ENCODE measurements around the gene SLC48A1.

GRCh38 chr12:47758584-47758833 lies 14.5 kb upstream of the SLC48A1 start:
- TF ChIP-seq EZH2 (IDR thresholded peaks at IDR 0.05; ENCODE audit: borderline replicate concordance, insufficient read depth, low read length, poor library complexity, severe bottlenecking) (no peak), CTCF (IDR thresholded peaks at IDR 0.05; ENCODE audit: poor library complexity, severe bottlenecking) (no peak), POLR2AphosphoS5 (IDR thresholded peaks at IDR 0.05) (no peak), RAD21 (conservative IDR thresholded peaks at IDR 0.05) (no peak), REST (IDR thresholded peaks at IDR 0.05; ENCODE audit: borderline replicate concordance) (no peak), MXI1 (conservative IDR thresholded peaks at IDR 0.05; ENCODE audit: poor library complexity, severe bottlenecking) (no peak), SMC3 (conservative IDR thresholded peaks at IDR 0.05; ENCODE audit: poor library complexity) (no peak), TAF1 (IDR thresholded peaks at IDR 0.05; ENCODE audit: low read depth) (no peak), EP300 (conservative IDR thresholded peaks at IDR 0.05; ENCODE audit: poor library complexity, severe bottlenecking) (no peak)
